Thyroid gland (tissue), 4 donors: ENCODE data around the gene APBB2.

Experiments
- CTCF ChIP-seq, 6 experiments: fragments of 200-600 bp in 3 of 6; fragments of 450-650 bp in 3 of 6; sonication (generic) in 3 of 6; IDR thresholded peaks; one replicate each; pipeline ENCODE4 v1.5.1; 2016 to 2019; ENCODE audit warnings: antibody characterized with exemption in 6 of 6, mild to moderate bottlenecking in 2 of 6, inconsistent platforms in 1 of 6, moderate library complexity in 1 of 6
- POLR2A ChIP-seq, 2 donors: fragments of 450-650 bp; IDR thresholded peaks; one replicate each; pipeline ENCODE4 v1.6.1; 2017; ENCODE audit warnings: antibody characterized with exemption in 2 of 2, mild to moderate bottlenecking in 2 of 2, moderate library complexity in 1 of 2

DNA sequence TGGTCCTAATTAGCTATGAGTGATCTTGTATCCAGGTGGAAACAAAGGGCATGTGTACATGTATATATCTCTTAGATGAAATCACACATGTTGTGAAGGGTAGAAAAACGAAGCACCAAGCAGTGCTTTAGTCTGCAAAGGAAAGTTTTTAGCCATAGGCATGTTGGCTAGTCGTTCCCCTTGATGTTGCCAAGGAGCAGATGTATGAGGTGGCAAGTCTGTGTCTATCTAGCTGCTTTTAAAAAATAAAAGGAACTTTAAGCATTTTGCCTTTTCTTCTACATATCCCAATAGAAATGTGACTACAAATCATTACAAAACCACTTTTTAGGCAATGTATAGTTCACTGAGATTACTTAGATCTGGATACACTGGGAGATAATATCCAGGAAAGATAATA is 401.5 kb downstream of the APBB2 start:
- no peak for TF ChIP-seq CTCF (IDR thresholded peaks at IDR 0.05)
- TF ChIP-seq POLR2A (IDR thresholded peaks at IDR 0.05): no peak
